GM19463 (cell line): ENCODE measurements around the gene ROBO3.

ENCODE experiments used
- ATAC-seq: cut with Tn5 transposase; IDR thresholded peaks from one replicate; pipeline ENCODE4 v1.9.1; 2021; ENCODE audit warnings: mild to moderate bottlenecking, moderate library complexity; ENCODE audit not compliant: unreplicated experiment

The ROBO3 gene

DNA sequence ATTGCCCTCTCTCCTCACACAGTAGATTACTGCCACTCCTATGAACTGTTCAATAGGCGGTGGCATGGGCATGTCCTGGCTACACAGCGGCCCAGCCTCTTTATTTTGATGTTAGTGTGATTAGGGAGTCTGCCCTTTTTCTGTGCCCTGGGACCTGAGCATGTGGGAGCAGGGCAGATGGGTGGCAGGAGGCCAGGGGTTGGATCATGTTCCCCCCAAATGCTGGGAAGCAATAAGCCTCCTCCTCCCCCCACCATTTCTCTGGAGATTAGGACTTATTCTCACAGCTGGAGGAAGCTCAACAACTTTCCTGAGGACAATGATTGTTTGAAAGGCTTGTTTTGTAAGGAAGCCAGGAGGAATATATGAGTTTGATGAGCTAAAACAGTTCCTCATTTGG lies 54.7 kb downstream of the ROBO3 start:
- no peak for ATAC-seq

DNA sequence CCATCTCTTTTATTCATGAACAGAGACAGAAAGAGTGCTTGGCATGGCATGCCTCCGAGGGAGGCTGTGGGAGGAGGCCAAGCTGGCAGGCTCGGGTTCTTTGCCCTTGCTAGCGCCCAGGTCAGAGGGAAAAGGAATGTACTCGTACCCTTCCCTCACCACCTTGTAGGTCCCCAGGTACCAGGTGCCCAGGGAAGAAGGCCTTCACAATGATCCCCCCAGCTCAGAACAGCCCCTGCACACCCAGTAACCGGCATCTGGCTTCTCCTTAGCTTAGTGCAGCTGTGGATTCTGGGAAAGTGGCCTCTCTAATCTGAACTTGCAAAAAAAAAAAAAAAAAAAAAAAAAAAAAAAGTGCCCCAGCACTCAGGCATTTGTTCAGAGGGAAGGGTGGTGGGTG lies 55.1 kb downstream of the ROBO3 start:
- no peak for ATAC-seq

DNA sequence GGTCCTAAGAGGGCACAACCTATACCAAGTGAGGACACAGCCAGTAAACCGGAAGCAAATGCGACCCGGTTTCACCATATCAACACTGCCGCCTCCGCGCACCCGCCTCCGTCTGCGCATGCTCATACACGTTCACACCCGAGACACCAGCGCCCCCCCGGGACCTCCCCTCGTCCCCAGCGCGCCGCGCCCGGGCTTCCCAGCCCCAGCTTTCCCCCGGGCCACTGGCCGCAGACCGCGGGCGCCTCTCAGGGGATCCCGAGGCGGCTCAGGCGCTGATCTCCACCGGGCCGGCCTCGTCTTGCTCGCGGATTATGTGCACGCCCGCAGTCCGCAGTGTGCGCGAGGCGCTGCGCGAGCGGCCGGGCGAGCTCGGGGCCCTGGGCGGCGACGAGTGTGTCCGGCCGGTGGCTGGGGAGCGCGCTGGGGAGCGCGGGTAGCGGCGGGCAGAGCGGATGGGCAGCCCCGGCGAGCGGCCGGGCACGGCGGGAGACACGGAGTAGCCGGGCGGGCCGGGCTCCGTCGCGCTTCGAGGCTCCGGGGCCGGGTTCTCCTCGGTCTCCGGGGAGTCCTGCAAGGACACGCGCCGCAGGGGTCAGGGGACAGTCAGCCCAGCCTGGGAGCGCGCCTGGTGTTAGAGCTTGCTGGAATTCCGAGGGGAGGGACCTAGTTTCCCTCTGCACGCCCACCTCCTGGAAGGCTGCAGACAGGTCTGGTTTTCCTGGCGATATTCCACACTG lies 55.8 kb downstream of the ROBO3 start:
- peak; percentile 74 for ATAC-seq

DNA sequence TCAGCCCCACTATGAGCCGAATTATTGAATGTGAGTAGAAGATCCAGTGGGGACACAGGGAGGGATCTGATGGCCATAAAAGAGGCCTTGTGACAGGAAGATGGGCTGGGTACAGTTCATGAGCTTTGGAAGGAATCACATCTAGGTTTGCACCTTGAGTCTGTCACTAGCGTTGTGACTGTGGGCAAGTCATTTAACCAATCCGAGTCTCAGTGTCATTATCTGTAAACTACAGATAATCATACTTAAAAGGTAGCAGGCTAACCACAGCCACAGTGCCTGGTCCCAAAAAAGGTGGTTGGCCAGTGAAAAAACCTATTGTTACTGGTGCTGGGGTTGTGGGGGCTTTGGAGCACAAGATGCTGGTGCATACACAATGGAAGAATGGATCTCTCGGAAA lies 57.6 kb downstream of the ROBO3 start:
- ATAC-seq: no peak

DNA sequence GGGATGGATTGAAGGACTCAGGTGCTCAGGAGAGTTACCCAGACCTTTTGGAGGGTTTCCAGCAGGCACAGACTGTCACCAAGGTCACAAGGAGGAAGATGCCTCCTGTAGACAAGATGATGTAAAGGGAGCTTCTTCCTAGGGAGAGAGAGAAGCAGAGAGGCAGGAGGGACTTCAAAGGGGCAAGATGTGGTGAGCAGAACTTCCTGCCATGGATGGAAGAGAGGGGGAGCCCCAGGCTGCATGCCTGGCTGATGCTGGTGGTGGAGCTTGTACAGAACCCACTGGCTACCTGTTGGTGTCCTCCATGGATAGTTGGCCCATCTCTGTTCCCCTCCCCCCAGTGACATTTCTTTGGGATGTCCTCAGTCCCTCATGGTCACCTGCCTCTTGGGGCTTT lies 58.1 kb downstream of the ROBO3 start:
- ATAC-seq: no peak

DNA sequence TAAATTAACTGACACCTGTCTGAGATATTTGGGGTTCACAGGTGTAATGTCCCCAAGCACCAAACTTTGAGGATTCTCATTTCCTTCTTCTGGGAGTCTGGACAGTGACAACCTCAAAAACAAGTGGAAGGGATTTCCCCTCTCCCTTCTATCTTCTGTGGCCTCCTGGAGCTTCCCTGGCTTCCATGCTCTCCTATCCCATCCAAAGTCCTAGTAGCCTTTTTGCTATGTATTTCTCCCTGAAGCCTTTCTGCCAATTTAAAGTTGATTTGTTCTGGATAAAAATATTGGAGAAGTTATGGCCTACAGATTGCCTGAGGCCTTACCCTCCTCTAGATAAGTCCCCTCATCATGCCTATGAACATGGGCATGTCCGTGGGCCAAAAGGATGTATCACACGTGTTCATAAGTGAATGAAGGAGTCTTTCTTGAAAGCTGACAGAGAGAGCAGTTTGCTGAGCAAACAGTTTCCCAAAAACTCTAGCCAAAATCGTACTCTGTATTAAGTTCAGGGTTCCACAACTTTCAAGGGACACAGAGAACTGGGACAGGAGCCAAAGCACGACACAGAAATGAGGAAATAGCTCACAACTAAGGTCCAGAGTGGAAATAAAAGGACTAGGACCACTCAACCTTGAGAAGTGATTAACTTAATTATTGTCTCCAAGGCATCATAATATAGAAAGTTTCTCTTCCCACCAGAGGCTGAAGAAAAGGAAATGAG lies 63.9 kb downstream of the ROBO3 start:
- no peak for ATAC-seq

DNA sequence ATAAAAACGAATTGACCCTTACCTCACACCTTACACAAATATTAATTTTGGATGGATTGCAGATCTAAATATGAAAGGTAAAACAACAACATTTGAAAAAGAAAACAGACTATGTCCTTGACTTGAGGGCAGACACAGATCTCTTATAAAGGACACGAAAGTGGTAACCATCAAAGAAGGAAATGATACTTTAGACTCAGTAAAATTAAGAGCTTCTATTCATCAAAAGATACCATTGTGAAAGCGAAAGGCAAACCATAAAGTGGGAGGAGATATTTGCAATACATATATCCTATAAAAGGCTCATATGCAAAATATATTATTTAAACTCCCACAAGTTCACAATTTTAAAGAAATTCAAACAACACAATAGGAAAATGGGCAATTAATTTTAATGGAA lies 65.6 kb downstream of the ROBO3 start:
- ATAC-seq: peak; percentile 83
